ENCODE data around the gene MRPL54. TPM values are rescaled to one million over a fixed set of nuclear protein-coding genes. Genes with fewer than 3 reads are reported as not detected.

The MRPL54 gene
- total RNA-seq, result 10 to 100 TPM; 76.9 to 81.5 TPM

DNA sequence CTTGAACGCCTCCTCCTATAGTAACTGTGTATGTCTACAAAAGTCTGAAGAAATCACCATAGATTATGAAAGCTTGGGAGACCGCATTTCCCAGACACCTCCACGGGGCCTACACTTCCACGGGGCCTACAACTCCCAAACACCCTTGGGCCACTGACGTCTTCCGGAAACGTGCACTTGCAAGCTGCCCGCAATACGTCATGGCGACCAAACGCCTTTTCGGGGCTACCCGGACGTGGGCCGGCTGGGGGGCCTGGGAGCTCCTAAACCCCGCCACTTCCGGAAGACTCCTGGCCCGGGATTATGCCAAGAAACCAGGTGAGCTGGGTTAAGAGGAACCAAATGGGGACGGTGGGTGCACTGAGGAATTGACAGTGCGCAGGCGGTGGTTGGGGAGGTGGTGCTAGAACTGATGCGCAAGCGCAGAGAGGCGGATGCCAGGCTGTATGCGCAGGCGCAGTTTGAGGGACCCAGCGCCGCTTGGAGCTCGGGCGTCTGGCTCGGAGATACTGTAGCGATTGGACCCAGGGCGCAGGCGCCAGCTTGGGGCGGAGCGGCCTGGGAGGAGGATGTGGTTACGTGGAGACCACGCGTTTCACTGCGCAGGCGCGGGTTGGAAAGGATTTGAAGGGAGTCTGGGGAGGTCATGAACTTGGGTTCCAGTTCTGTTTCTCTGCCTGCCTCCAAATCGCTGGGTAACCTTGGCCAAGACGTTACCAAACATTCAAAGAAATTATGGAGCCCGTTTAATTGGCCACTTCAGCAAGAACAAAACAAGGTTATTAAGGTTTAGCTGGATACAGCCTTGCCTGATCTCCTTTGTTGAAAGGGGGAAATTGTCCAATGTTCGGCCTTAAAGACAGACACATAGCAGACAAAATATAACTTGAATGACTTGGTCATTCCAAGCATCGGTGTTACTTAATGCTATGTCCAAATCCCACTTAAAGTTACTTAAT lies at the start of gene MRPL54:
MRPL54 (plus strand) TSS at position 182 of the 959 bp plus-strand sequence; CDS start at position 201, 19 bp downstream.
- Mint-ChIP-seq H3K4me3 (peak within 1 kb of the TSS; percentile 98), H3K4me1 (peaks cover 31% of the 10 kb centered on the region), H3K36me3 (peaks cover 23% of the 10 kb centered on the region), H3K27me3 (peaks cover 5% of the 10 kb centered on the region), H3K9me3 (no peaks in the 10 kb centered on the region), H3K27ac (peak within 1 kb of the TSS; percentile 98)
- peak; percentile 99 for DNase-seq

DNA sequence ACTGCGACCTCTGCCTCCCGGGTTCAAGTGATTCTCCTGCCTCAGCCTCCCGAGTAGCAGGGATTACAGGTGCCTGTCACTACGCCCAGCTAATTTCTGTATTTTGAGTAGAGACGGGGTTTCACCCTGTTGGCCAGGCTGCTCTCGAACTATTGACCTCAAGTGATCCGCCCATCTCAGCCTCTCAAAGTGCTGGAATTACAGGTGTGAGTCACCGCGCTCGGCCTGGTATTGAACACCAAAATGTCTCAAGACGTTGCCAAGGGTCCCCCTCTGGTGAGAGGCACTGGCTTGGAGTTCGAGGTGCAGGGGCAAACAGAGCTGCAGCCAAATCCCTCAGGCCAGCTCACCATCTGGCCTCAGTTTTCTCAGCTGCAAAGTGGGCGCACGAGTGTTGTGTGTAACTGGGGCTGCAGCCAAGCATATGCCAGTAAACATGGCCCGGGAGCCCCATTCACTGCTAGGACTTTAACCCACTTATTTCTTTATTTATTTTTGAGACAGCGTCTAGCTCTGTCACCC lies 46.3 kb upstream of the MRPL54 start:
- peaks cover 26% of the 10 kb centered on the region for H3K27me3 Mint-ChIP-seq
- no peak for DNase-seq
- no peak overlapping the region for H3K27ac Mint-ChIP-seq
- no peaks in the 10 kb centered on the region for H3K9me3 Mint-ChIP-seq
- no peak overlapping the region for H3K4me3 Mint-ChIP-seq
- H3K4me1 Mint-ChIP-seq, result peaks cover 5% of the 10 kb centered on the region
- H3K36me3 Mint-ChIP-seq, result no peaks in the 10 kb centered on the region

DNA sequence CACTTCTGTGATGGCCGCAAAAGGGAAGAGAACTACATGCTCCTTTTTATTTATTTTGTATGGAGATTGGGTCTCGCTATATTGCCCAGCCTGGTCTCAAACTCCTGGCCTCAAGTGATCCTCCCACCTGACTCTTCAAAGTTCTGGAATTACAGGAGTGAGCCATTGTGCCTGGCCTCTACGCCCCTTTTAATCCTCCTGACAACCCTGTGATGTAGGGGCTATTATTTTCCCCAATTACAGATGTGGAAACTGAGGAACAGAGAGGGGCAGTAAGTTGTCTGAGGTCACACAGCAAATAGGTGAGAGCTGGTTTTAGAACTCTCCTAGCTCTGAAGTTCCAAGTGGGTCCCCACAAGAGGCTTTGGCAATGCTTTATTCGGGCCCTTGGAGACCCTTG lies 42.6 kb upstream of the MRPL54 start:
- no peaks in the 10 kb centered on the region for H3K9me3 Mint-ChIP-seq
- no peaks in the 10 kb centered on the region for H3K36me3 Mint-ChIP-seq
- peaks cover 43% of the 10 kb centered on the region for H3K27me3 Mint-ChIP-seq
- no peak overlapping the region for H3K27ac Mint-ChIP-seq
- H3K4me1 Mint-ChIP-seq, result peaks cover 7% of the 10 kb centered on the region
- no peak for DNase-seq
- H3K4me3 Mint-ChIP-seq, result no peak overlapping the region

DNA sequence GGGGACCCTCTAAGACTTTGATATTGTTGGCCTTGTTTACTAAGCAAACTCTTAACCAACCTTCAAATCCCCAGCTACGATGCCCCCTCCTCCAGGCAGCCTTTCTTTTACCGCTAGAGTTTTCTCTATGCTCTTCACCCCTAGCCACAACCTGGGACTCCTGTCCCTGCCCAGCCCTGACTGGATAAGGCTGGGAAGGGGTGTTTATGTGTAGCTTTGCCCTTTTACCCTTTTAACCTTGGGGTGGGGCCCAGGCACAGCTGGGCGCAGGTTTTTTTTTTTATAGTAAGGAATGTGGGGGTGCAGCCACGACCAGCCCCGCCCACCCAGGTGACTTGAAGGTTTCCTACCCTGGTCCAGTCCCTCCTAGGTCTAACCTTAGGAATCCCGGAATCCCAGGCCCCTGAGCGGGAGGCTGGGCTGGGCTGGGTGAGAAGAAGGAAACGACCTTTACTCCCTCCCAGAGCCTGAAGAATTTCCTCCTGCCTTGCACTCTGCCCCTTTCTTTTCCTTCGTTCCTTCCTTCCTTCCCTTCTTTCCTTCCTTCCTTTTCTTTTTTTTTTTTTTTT lies 42.0 kb upstream of the MRPL54 start:
- H3K4me1 Mint-ChIP-seq, result peaks cover 11% of the 10 kb centered on the region
- peaks cover 43% of the 10 kb centered on the region for H3K27me3 Mint-ChIP-seq
- DNase-seq, result no peak

DNA sequence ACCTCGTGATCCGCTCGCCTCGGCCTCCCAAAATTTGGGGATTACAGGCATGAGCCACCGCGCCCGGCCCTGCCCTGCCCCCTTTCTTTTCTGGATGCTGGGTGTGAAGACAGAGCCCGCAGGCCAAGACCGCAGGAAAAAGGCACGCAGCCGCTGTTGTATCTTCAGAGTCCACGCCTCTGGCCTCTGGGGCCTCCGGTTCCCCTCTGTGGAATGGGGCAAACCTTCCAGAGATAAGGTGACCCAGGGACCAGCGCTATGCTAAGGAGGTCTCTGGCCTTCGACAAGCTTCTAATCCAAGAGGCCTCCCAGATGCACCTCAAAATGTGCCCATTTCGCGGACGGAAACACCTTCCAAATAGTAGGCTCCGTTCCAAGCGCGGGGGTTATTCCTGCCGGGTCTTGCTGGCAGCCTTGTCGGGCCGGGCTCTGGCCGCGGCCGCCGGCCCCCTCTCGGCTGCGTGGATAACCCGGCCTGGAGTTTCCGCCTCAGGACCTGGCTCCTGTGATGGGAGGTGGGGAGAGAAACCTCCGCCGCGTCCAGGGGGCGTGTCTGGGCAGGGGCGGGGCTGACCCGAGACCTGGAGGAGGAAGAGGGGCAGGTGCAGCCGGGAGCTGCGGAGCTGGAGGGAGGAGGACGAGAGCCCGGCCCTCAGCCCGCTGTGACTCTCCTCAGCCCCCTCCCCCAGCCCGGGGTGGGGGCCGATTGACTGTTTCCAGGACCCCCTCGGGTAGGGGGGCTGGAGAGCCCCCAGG lies 41.2 kb upstream of the MRPL54 start:
- Mint-ChIP-seq H3K9me3 (no peaks in the 10 kb centered on the region), H3K4me1 (peaks cover 11% of the 10 kb centered on the region), H3K27me3 (peaks cover 43% of the 10 kb centered on the region), H3K36me3 (no peaks in the 10 kb centered on the region), H3K27ac (no peak overlapping the region), H3K4me3 (peak overlapping the region; percentile 40)
- peak; percentile 89 for DNase-seq

More for the DNA sequence above, 42.0 kb upstream of the MRPL54 start:
- Mint-ChIP-seq H3K4me3 (no peak overlapping the region), H3K36me3 (no peaks in the 10 kb centered on the region), H3K9me3 (no peaks in the 10 kb centered on the region), H3K27ac (no peak overlapping the region)

DNA sequence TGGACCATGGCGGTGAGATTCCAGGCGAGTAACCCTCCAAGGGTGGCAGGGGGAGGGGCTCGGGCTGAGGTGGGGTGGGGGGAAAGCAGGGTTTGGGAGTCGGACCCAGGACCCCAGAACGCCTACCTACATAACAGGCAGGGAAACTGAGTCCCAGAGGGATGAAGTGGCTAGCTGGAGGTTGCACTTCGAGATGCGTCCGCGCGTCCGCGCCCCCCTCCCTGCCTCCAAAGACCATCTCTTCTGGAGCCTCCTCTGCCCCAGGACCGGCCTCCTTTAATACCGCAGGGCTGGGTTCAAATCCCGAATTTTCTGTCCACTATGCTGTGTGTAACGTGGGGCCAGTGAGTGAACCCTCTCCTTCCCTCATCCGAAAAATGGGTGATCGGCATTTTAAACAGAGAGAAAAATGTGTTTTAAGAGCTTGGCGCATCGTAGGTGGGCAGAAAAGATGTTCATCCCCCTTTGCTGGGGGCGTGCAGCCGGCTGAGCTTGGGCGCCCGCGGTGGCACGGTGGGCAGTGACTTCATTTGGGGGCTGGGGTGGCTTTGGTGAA lies 40.5 kb upstream of the MRPL54 start:
- no peak for DNase-seq
- H3K27me3 Mint-ChIP-seq, result peaks cover 43% of the 10 kb centered on the region
- peak overlapping the region; percentile 32 for H3K4me3 Mint-ChIP-seq
- H3K36me3 Mint-ChIP-seq, result no peaks in the 10 kb centered on the region
- peaks cover 11% of the 10 kb centered on the region for H3K4me1 Mint-ChIP-seq
- H3K9me3 Mint-ChIP-seq, result no peaks in the 10 kb centered on the region
- H3K27ac Mint-ChIP-seq, result no peak overlapping the region

DNA sequence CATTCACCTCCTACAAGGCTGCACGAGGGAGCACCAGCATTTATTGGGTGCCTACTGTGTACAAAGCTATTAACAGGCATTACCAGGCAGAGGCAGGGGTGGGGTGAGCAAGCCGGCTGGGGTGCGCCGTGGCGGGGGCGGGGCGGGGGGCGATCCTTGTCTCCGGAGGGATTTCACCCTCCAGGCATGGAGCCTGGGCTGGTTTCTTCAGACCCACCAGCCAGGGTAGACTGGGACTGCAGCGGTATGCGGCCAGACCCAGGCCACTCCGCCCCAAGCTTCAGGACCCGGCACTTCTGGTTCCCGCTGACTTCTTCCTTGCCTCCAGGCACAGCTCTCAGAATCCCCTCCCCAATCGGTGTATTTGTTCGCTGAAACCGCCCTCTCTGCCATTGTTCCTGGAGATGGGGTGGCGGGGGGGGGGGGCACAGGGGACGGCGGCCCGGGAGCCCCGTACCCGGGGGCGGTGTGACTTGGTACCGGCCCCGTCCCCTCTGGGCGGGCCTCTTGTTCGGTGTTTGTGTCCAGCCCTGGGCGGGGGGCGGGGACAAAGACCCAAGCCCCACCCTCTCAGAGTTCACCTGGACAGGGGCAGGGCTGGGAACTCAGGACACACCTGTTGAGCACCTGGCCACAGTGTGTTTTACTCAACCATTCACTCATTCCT lies 39.9 kb upstream of the MRPL54 start:
- peak overlapping the region; percentile 32 for H3K4me3 Mint-ChIP-seq
- H3K27me3 Mint-ChIP-seq, result peaks cover 43% of the 10 kb centered on the region
- peaks cover 11% of the 10 kb centered on the region for H3K4me1 Mint-ChIP-seq
- no peak overlapping the region for H3K27ac Mint-ChIP-seq
- no peaks in the 10 kb centered on the region for H3K9me3 Mint-ChIP-seq
- DNase-seq, result no peak
- H3K36me3 Mint-ChIP-seq, result no peaks in the 10 kb centered on the region

DNA sequence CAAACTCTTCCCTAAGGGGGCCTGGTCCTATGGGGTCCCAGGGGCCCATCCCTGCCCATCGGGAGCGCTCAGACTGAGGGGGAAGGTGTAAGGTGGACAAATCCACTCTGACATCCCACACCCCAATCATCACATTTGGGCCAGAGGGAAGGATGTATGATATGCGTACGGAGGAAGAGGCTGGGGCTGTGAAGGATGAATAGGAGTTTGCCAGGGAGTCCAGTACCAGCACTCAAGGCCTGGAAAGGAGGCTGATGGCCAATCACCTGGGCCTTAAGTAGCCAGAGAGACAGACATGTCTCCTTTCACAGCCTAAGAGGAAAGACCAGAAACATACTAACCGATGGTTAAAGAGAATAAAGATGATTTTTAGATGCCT lies 39.4 kb upstream of the MRPL54 start:
- no peaks in the 10 kb centered on the region for H3K36me3 Mint-ChIP-seq

DNA sequence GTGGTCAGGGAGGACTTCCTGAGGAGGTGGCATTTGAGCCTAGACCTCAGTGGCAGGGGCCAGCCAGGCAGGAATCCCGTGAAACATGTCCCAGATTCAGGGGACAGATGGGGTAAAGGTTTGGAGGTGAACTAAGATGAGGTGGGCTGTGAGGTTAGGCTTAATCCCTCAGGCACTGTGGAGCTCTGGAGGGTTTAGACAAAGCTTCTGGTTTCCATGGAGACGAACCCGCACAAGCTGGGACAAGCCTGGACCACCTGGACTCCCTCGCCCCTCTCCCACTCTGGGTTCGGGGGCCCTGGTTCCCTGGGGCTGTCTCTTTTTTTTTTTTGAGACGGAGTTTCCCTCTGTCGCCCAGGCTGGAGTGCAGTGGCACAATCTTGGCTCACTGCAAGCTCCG lies 38.6 kb upstream of the MRPL54 start:
- peaks cover 11% of the 10 kb centered on the region for H3K4me1 Mint-ChIP-seq
- no peak overlapping the region for H3K4me3 Mint-ChIP-seq

More for the DNA sequence above, 39.4 kb upstream of the MRPL54 start:
- no peaks in the 10 kb centered on the region for H3K9me3 Mint-ChIP-seq
- no peak overlapping the region for H3K27ac Mint-ChIP-seq
- H3K27me3 Mint-ChIP-seq, result peaks cover 43% of the 10 kb centered on the region
- no peak overlapping the region for H3K4me3 Mint-ChIP-seq
- peaks cover 11% of the 10 kb centered on the region for H3K4me1 Mint-ChIP-seq
- DNase-seq, result no peak

DNA sequence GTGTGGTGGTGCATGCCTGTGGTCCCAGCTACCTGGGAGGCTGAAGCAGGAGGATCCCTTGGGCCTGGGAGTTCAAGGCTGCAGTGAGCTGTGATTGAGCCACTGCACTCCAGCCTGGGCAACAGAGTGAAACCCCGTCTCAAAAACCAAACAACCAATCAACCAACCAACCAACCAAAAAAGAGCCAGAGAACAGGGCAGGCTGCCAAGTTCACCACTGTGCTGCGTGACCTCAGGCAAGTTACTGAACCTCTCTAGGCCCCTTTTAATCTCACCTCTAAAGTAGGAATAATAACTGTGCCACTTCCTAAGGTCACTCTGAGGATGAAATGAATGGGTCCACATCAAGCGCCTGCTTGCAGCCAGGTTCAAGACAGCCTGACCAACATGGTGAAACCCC lies 37.4 kb upstream of the MRPL54 start:
- Mint-ChIP-seq H3K4me1 (peaks cover 11% of the 10 kb centered on the region), H3K27ac (no peak overlapping the region), H3K27me3 (peaks cover 29% of the 10 kb centered on the region), H3K9me3 (no peaks in the 10 kb centered on the region), H3K36me3 (no peaks in the 10 kb centered on the region), H3K4me3 (no peak overlapping the region)
- no peak for DNase-seq

More for the DNA sequence above, 38.6 kb upstream of the MRPL54 start:
- DNase-seq, result no peak
- no peak overlapping the region for H3K27ac Mint-ChIP-seq
- H3K36me3 Mint-ChIP-seq, result no peaks in the 10 kb centered on the region
- peaks cover 40% of the 10 kb centered on the region for H3K27me3 Mint-ChIP-seq
- H3K9me3 Mint-ChIP-seq, result no peaks in the 10 kb centered on the region

DNA sequence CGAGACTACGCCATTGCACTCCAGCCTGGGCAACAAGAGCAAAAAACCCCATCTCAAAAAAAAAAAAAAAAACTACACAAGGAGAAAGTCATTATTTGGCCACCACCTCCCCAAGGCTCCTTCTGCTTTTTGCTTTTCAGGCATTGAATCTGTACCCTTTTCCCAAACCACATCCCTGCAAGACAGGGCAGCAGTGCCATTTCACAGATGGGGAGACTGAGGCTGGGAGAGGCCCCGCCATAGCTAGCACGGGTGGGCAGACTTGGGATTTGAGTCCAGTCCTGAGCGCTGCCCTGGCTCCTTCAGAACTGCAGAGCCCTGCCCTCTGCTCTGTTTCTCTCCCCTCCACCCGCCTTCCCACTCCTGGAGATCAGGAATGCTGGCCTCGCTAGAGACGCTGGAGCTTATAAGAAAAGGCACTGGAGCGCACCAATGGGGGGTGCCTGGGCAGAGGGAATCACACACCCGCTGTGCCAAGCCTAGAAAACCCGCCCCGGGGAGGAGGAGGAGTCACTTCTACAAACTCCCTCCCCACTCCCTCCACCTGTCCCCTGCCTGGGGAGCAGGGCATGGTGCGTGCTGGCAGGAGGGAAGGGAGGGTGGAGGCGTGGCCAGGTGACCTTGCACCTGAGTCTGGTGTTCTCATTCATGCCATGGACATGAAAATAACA lies 36.7 kb upstream of the MRPL54 start:
- Mint-ChIP-seq H3K4me3 (no peak overlapping the region), H3K36me3 (no peaks in the 10 kb centered on the region), H3K4me1 (peaks cover 11% of the 10 kb centered on the region), H3K27ac (no peak overlapping the region), H3K27me3 (peaks cover 22% of the 10 kb centered on the region), H3K9me3 (no peaks in the 10 kb centered on the region)
- DNase-seq, result no peak

DNA sequence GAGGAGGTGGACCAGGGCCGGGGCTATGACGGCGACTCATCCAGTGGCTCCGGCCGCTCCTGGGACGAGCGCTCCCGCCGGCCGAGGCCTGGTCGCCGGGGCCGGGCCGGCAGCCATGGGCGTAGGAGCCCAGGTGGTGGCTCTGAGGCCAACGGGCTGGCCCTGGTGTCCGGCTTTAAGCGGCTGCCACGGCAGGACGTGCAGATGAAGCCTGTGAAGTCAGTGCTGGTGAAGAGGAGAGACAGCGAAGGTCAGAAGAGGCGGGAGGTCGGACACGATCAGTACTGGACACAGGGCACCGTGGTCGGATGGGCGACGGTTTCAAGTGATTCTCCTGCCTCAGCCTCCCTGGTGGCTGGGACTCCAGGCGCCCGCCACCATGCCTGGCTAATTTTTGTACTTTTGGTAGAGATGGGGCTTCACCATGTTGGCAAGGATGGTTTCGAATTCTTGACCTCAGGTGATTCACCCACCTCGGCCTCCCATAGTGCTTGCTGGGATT lies 32.0 kb upstream of the MRPL54 start:
- no peak for DNase-seq
- no peak overlapping the region for H3K27ac Mint-ChIP-seq
- H3K27me3 Mint-ChIP-seq, result no peaks in the 10 kb centered on the region
- H3K4me1 Mint-ChIP-seq, result no peaks in the 10 kb centered on the region
- H3K36me3 Mint-ChIP-seq, result no peaks in the 10 kb centered on the region
- H3K4me3 Mint-ChIP-seq, result no peak overlapping the region
- H3K9me3 Mint-ChIP-seq, result no peaks in the 10 kb centered on the region

DNA sequence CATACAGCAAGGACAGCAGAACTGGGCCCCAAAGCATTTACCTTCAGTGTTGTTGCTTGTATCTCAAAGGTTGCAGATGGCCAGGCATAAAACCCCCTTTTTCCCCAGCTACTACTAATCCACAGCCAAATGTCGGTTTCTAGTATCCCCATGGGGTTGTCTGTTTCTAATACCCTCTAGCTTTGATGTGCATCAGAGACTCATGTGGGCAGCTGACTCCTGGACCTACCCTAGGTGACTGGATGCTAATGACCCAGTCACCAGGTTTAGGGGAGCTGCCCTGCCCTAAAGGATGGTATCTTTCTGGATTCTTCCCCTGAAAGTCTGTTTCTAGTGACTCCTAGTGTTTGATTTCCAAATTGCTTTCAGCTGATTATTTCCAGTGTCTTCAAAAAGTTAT lies 30.4 kb upstream of the MRPL54 start:
- Mint-ChIP-seq H3K9me3 (no peaks in the 10 kb centered on the region), H3K36me3 (no peaks in the 10 kb centered on the region), H3K27ac (no peak overlapping the region), H3K4me3 (no peak overlapping the region), H3K4me1 (no peaks in the 10 kb centered on the region), H3K27me3 (no peaks in the 10 kb centered on the region)
- DNase-seq, result no peak

All from activated naive CD8-positive, alpha-beta T cell treated with anti-CD3 and anti-CD28 coated beads for 36 hours (primary cell).